GM12875 (cell line): ENCODE results near the gene SIPA1L3.

ENCODE experiments used
- H3K4me3 ChIP-seq: one replicate; pipeline ENCODE4 v1.5.1; 2011; ENCODE audit warnings: low read depth, low read length, control low read depth
- CTCF ChIP-seq: IDR thresholded peaks from 2 replicates; pipeline ENCODE4 v1.5.1; 2011; ENCODE audit warnings: low read depth, mild to moderate bottlenecking, control low read depth, inconsistent platforms, low read length, moderate library complexity, borderline replicate concordance; ENCODE audit not compliant: insufficient read depth

SIPA1L3 gene

GRCh38 chr19:38152461-38153379 is 245.7 kb downstream of the SIPA1L3 start:
- H3K4me3 ChIP-seq: no peak overlapping the region
- TF ChIP-seq CTCF: no peak

GRCh38 chr19:38155453-38155852 is 248.4 kb downstream of the SIPA1L3 start:
- no peak for TF ChIP-seq CTCF

GRCh38 chr19:38158730-38159129 is 251.7 kb downstream of the SIPA1L3 start:
- H3K4me3 ChIP-seq: no peak overlapping the region
- TF ChIP-seq CTCF: no peak

More at GRCh38 chr19:38155453-38155852, 248.4 kb downstream of the SIPA1L3 start:
- no peak overlapping the region for H3K4me3 ChIP-seq

- no peak for TF ChIP-seq CTCF
- no peak overlapping the region for H3K4me3 ChIP-seq
Observed at GRCh38 chr19:38162094-38162493, 255.1 kb downstream of the SIPA1L3 start.

GRCh38 chr19:38162632-38163031 is 255.6 kb downstream of the SIPA1L3 start:
- no peak overlapping the region for H3K4me3 ChIP-seq
- no peak for TF ChIP-seq CTCF

- TF ChIP-seq CTCF: no peak
- no peak overlapping the region for H3K4me3 ChIP-seq
Observed at GRCh38 chr19:38163419-38164290, 256.6 kb downstream of the SIPA1L3 start.

- no peak for TF ChIP-seq CTCF
- H3K4me3 ChIP-seq: no peak overlapping the region
Observed at GRCh38 chr19:38164526-38164925, 257.5 kb downstream of the SIPA1L3 start.
